AG10803 (cell line): ENCODE measurements around the gene FAM156B.
A peak's percentile ranks its signal among the peaks of the same experiment; 100 is the strongest.
"Not testable (repeated sequence)": the region's sequence is repeated elsewhere in the genome, so short reads cannot be mapped to it uniquely, and the experiment has no call there.

Experiments used
- DNase-seq: peaks from one replicate; pipeline ENCODE4 v3.0.0; 2010; ENCODE audit warnings: low read depth
- H3K4me3 ChIP-seq: 2 replicates; pipeline ENCODE4 v1.5.1; 2011; ENCODE audit warnings: mild to moderate bottlenecking, low read length, control low read depth
- CTCF ChIP-seq: conservative IDR thresholded peaks from 2 replicates; pipeline ENCODE4 v1.5.1; 2011; ENCODE audit warnings: mild to moderate bottlenecking, low read length, control low read depth, inconsistent platforms

Gene FAM156B

GRCh38 chrX:52896855-52897709, at the start of gene FAM156B:
TSS of gene FAM156B (plus strand) at chrX:52897330. CDS start at chrX:52907226, 9,896 bp downstream.
- not testable (repeated sequence) for H3K4me3 ChIP-seq, DNase-seq

- DNase-seq: peak; percentile 53
- H3K4me3 ChIP-seq: no peak overlapping the region
- TF ChIP-seq CTCF: no peak
Observed at GRCh38 chrX:52852110-52852860, 44.8 kb upstream of the FAM156B start.

GRCh38 chrX:52856991-52857525, 40.1 kb upstream of the FAM156B start:
- not testable (repeated sequence) for H3K4me3 ChIP-seq, DNase-seq

GRCh38 chrX:52865343-52865998, 31.7 kb upstream of the FAM156B start:
- no peak overlapping the region for H3K4me3 ChIP-seq
- peak; percentile 4 for DNase-seq
- TF ChIP-seq CTCF: no peak

- TF ChIP-seq CTCF: no peak
- DNase-seq: no peak
- H3K4me3 ChIP-seq: no peak within 1 kb of the TSS
Observed at GRCh38 chrX:52867610-52868348, 29.4 kb upstream of the FAM156B start, which contains the start of gene XAGE3. TSS of gene XAGE3 (minus strand) at chrX:52868083. CDS start at chrX:52867133, 950 bp downstream.

GRCh38 chrX:52870046-52870445, 27.1 kb upstream of the FAM156B start:
- no peak for DNase-seq
- TF ChIP-seq CTCF: no peak
- H3K4me3 ChIP-seq: no peak overlapping the region

GRCh38 chrX:52873825-52874224, 23.3 kb upstream of the FAM156B start:
- not testable (repeated sequence) for DNase-seq, H3K4me3 ChIP-seq

- no peak for TF ChIP-seq CTCF
Observed at GRCh38 chrX:52874661-52875060, 22.5 kb upstream of the FAM156B start.

GRCh38 chrX:52875436-52875835, 21.7 kb upstream of the FAM156B start:
- not testable (repeated sequence) for H3K4me3 ChIP-seq, DNase-seq

More at GRCh38 chrX:52874661-52875060, 22.5 kb upstream of the FAM156B start:
- no peak for DNase-seq
- no peak overlapping the region for H3K4me3 ChIP-seq

- not testable (repeated sequence) for DNase-seq, H3K4me3 ChIP-seq
Observed at GRCh38 chrX:52876386-52876785, 20.7 kb upstream of the FAM156B start.

- not testable (repeated sequence) for H3K4me3 ChIP-seq, DNase-seq
Observed at GRCh38 chrX:52887459-52887858, 9.7 kb upstream of the FAM156B start.
